Panc1 (cell line): ENCODE measurements around the gene NELFB. TPM values are rescaled to one million over a fixed set of nuclear protein-coding genes. Genes with fewer than 3 reads are reported as not detected.

ENCODE experiments used
- ATAC-seq: fragments of 200-7000 bp; cut with Tn5 transposase; 2 replicates; pipeline ENCODE4 v1.9.1; 2020; ENCODE audit warnings: mild to moderate bottlenecking, moderate library complexity
- BruUV-seq: library from RNA; stranded (reverse); fragments of 400-500 nt; replicated peaks from 2 replicates; lab custom pipeline; 2021; lab: Mats Ljungman, UMichigan
- CTCF ChIA-PET: fragments of 300-600 bp; sonication (Branson Sonifier 250); formaldehyde crosslinking; loops from one replicate; lab custom pipeline; 2022; ENCODE audit warnings: antibody characterized with exemption; lab: Charles Lee
- POLR2A ChIA-PET: fragments of 300-600 bp; sonication (Branson Sonifier 250); formaldehyde crosslinking; loops from one replicate; lab custom pipeline; 2022; ENCODE audit warnings: antibody characterized with exemption; lab: Charles Lee
- DNase-seq: peaks from one replicate; pipeline ENCODE4 v3.0.0-alpha.2; 2010; ENCODE audit warnings: low read depth, low spot score
- H3K27ac ChIP-seq: 2 replicates; pipeline ENCODE4 v1.5.1; 2011; ENCODE audit warnings: mild to moderate bottlenecking, low read length, inconsistent platforms
- H3K27me3 ChIP-seq: fragments of 200-500 bp; sonication (Bioruptor generic); 2 replicates; pipeline ENCODE4 v1.6.0; 2014; ENCODE audit warnings: low read length, inconsistent platforms; ENCODE audit not compliant: control insufficient read depth, insufficient read depth
- H3K36me3 ChIP-seq: fragments of 200-500 bp; sonication (Bioruptor generic); 2 replicates; pipeline ENCODE4 v1.5.1; 2014; ENCODE audit warnings: inconsistent platforms, mild to moderate bottlenecking, low read length, moderate library complexity; ENCODE audit not compliant: control insufficient read depth, insufficient read depth
- H3K4me1 ChIP-seq: 2 replicates; pipeline ENCODE4 v1.5.1; 2011; ENCODE audit warnings: inconsistent platforms, mild to moderate bottlenecking, low read length, moderate library complexity; ENCODE audit not compliant: control insufficient read depth, insufficient read depth
- H3K4me3 ChIP-seq, 2 experiments: 2 replicates each; pipeline ENCODE4 v1.5.1; 2011 to 2012; ENCODE audit warnings: low read depth in 2 of 2, low read length in 2 of 2, mild to moderate bottlenecking in 2 of 2, inconsistent platforms in 1 of 2, moderate library complexity in 1 of 2
- H3K9me3 ChIP-seq: fragments of 200-500 bp; sonication (Bioruptor generic); 2 replicates; pipeline ENCODE4 v1.5.1; 2014; ENCODE audit warnings: low read depth, mild to moderate bottlenecking, inconsistent platforms, low read length, moderate library complexity; ENCODE audit not compliant: control insufficient read depth, insufficient read depth
- POLR2AphosphoS5 ChIP-seq: IDR thresholded peaks from 2 replicates; pipeline ENCODE4 v1.6.1; 2012; ENCODE audit warnings: mild to moderate bottlenecking, low read depth, low read length, moderate library complexity
- SIN3A ChIP-seq: IDR thresholded peaks from 2 replicates; pipeline ENCODE4 v1.6.1; 2012; ENCODE audit warnings: low read depth, mild to moderate bottlenecking, low read length, moderate library complexity, borderline replicate concordance; ENCODE audit not compliant: insufficient read depth
- TCF7L2 ChIP-seq: IDR thresholded peaks from 2 replicates; pipeline ENCODE4 v1.6.1; 2011; ENCODE audit warnings: mild to moderate bottlenecking, low read depth, low read length, inconsistent platforms
- in situ Hi-C: cut with HindIII; loops from 2 replicates; pipeline ENCODE4 v1.10.0; 2016; ENCODE audit warnings: low sequenced_read_pairs, low pct_unique_long_range_greater_than_20kb
- intact Hi-C: fragments of 100-400 bp; cut with micrococcal nuclease; formaldehyde crosslinking; loops from one replicate; pipeline ENCODE4 v1.10.0; 2022; ENCODE audit not compliant: unreplicated experiment
- total RNA-seq: library from RNA; stranded (reverse); gene quantifications from one replicate; pipeline ENCODE4 v1.2.1, GENCODE V29; 2021; ENCODE audit not compliant: unreplicated experiment
- TF ChIP-seq, protein P1 (sequence below), 2 experiments: IDR thresholded peaks; 2 replicates each; pipeline ENCODE4 v1.6.1; 2011 to 2012; ENCODE audit warnings: low read depth in 2 of 2, control low read depth in 1 of 2, low read length in 1 of 2, mild to moderate bottlenecking in 1 of 2, moderate library complexity in 1 of 2; ENCODE audit not compliant: insufficient read depth in 1 of 2
- TF ChIP-seq, protein P2 (sequence below): fragments of 450-650 bp; IDR thresholded peaks from 2 replicates; pipeline ENCODE4 v1.5.1; 2017; ENCODE audit warnings: mild to moderate bottlenecking

Gene NELFB
- total RNA-seq, 1 experiment from 2014 or later = 62.4 TPM

DNA sequence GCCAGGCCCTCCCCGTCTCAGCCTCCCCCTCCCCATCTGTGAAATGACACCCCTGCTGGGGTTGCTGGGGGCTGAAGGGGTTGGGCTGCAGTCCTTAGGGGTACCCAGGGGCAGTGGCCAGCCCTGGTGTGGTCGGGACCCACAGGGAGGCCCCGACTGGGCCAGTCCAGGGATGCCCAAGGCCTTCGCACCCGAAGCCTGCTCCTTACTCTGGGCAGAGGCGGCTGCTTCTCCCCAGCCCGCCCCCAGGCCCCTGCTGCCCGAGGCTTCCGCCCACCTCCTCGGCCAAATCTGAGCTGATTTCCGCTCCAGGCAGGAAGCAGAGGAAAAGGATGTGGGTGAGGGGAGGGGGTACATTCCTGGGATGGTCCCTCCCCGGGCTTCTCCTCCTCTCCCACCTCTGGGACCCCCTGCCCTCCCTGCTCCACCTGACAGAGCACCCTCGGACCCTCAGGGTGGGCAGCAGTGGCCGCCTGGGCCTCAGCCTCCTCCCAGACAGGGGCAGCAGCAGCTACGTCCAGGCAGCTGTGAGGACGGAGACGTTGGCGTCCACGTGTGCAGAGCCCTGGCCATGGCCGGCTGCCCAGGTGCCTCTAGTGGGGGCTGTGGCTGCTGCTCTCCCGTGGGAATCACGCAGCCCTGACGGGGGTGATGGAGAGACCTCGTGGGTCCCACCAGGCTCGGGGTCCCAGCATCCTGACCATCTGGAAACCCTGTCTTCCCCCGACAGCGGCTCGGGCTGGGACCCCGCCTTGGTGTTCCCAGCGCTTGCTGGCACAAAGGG is 51.1 kb downstream of the NELFB start:
- Histone ChIP-seq H3K27me3 (no peaks in the 10 kb centered on the region), H3K27ac (peak overlapping the region; percentile 23), H3K4me1 (peaks cover 40% of the 10 kb centered on the region), H3K4me3 (no peak overlapping the region), H3K9me3 (no peaks in the 10 kb centered on the region), H3K36me3 (no peaks in the 10 kb centered on the region)
- no peak for DNase-seq
- ChIA-PET POLR2A (interaction anchor here (0.6 kb wide), 1 partner anchor 10 kb away, joined by 9 read pairs; no protein-coding TSS in a partner anchor), CTCF (interaction anchor here (0.6 kb wide), 3 partner anchors 13 to 268 kb away, joined by 3 to 7 read pairs (median 3); no protein-coding TSS in a partner anchor)
- no TSS peak for BruUV-seq
- intact Hi-C loops (no loop called here), in situ Hi-C loops (no loop called here)
- TF ChIP-seq, protein P1, sequence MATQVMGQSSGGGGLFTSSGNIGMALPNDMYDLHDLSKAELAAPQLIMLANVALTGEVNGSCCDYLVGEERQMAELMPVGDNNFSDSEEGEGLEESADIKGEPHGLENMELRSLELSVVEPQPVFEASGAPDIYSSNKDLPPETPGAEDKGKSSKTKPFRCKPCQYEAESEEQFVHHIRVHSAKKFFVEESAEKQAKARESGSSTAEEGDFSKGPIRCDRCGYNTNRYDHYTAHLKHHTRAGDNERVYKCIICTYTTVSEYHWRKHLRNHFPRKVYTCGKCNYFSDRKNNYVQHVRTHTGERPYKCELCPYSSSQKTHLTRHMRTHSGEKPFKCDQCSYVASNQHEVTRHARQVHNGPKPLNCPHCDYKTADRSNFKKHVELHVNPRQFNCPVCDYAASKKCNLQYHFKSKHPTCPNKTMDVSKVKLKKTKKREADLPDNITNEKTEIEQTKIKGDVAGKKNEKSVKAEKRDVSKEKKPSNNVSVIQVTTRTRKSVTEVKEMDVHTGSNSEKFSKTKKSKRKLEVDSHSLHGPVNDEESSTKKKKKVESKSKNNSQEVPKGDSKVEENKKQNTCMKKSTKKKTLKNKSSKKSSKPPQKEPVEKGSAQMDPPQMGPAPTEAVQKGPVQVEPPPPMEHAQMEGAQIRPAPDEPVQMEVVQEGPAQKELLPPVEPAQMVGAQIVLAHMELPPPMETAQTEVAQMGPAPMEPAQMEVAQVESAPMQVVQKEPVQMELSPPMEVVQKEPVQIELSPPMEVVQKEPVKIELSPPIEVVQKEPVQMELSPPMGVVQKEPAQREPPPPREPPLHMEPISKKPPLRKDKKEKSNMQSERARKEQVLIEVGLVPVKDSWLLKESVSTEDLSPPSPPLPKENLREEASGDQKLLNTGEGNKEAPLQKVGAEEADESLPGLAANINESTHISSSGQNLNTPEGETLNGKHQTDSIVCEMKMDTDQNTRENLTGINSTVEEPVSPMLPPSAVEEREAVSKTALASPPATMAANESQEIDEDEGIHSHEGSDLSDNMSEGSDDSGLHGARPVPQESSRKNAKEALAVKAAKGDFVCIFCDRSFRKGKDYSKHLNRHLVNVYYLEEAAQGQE (IDR thresholded peaks at IDR 0.05; ENCODE audit: insufficient read depth in 1 of 2, low read depth in 2 of 2, low read length in 1 of 2) = no peak
- TF ChIP-seq POLR2AphosphoS5 (no peak), TCF7L2 (no peak), SIN3A (no peak)
- TF ChIP-seq, protein P2, sequence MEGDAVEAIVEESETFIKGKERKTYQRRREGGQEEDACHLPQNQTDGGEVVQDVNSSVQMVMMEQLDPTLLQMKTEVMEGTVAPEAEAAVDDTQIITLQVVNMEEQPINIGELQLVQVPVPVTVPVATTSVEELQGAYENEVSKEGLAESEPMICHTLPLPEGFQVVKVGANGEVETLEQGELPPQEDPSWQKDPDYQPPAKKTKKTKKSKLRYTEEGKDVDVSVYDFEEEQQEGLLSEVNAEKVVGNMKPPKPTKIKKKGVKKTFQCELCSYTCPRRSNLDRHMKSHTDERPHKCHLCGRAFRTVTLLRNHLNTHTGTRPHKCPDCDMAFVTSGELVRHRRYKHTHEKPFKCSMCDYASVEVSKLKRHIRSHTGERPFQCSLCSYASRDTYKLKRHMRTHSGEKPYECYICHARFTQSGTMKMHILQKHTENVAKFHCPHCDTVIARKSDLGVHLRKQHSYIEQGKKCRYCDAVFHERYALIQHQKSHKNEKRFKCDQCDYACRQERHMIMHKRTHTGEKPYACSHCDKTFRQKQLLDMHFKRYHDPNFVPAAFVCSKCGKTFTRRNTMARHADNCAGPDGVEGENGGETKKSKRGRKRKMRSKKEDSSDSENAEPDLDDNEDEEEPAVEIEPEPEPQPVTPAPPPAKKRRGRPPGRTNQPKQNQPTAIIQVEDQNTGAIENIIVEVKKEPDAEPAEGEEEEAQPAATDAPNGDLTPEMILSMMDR = no peak
- ATAC-seq = no peak

DNA sequence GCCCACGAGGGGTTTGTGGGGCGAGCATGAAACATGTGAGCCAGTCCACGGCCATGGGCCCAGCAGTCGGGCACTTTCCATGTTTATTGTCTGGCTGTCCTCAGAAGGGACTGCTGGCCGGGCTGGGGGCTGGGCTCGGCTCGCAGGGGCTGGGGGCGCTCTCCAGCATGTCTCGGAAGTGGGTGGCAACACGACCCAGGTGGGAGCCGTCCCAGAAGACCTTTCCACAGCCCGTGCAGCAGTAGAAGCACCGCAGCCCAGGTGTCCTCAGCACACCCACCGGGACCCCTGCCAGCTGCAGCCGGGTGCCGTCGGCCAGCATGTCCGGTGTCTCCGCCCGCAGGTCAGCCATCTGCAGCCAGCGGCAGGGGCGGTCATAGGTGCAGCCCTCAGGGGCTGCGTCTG is 51.7 kb downstream of the NELFB start:
- ChIA-PET CTCF (interaction anchor here (0.6 kb wide), 3 partner anchors 13 to 267 kb away, joined by 3 to 7 read pairs (median 3); no protein-coding TSS in a partner anchor), POLR2A (interaction anchor here (0.6 kb wide), 1 partner anchor 9 kb away, joined by 9 read pairs; no protein-coding TSS in a partner anchor)
- no peak overlapping the region for H3K27ac ChIP-seq
- TF ChIP-seq, protein P2 = no peak
- no peak for TF ChIP-seq SIN3A
- no peak for TF ChIP-seq POLR2AphosphoS5
- TF ChIP-seq, protein P1 (IDR thresholded peaks at IDR 0.05; ENCODE audit: insufficient read depth in 1 of 2, low read depth in 2 of 2, low read length in 1 of 2) = no peak
- no peak for TF ChIP-seq TCF7L2
- BruUV-seq = no TSS peak
- no peaks in the 10 kb centered on the region for H3K27me3 ChIP-seq
- no peaks in the 10 kb centered on the region for H3K36me3 ChIP-seq
- ATAC-seq = no peak
- in situ Hi-C loops (no loop called here), intact Hi-C loops (no loop called here)
- no peaks in the 10 kb centered on the region for H3K9me3 ChIP-seq
- H3K4me3 ChIP-seq = no peak overlapping the region
- peaks cover 40% of the 10 kb centered on the region for H3K4me1 ChIP-seq
- DNase-seq = no peak
